Gastroesophageal sphincter (tissue), 3 donors: ENCODE measurements around the gene RIPK1.

Source experiments
- POLR2AphosphoS5 ChIP-seq: sonication (generic); formaldehyde crosslinking; IDR thresholded peaks from one replicate; pipeline ENCODE4 v1.6.1; 2017; ENCODE audit warnings: antibody characterized with exemption
- TF ChIP-seq, protein P1 (sequence below), 4 experiments: fragments of 200-600 bp in 2 of 4; fragments of 450-650 bp in 2 of 4; sonication (generic) in 1 of 4; IDR thresholded peaks; one replicate each; pipeline ENCODE4 v1.5.1; 2017 to 2019; ENCODE audit warnings: antibody characterized with exemption in 4 of 4, mild to moderate bottlenecking in 2 of 4, moderate library complexity in 2 of 4

DNA sequence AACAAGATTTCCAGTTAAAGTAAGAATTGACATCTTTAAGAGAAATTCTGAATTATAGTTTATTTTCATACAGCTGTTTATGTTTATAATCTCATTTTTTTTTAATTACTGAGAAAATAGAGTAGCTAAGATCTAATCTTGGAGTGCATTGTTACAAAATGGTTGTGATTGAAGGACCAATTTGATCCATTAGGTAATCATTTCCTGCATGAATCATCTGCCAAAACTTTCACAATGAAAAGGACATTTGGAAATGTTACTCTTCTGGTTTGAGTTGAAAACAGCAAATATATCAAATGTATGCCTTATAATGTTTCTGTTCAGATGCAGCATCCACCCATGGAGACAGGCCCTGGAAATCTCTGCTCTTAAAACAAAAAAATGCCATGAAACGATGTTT is 70.0 kb downstream of the RIPK1 start:
- TF ChIP-seq, protein P1, sequence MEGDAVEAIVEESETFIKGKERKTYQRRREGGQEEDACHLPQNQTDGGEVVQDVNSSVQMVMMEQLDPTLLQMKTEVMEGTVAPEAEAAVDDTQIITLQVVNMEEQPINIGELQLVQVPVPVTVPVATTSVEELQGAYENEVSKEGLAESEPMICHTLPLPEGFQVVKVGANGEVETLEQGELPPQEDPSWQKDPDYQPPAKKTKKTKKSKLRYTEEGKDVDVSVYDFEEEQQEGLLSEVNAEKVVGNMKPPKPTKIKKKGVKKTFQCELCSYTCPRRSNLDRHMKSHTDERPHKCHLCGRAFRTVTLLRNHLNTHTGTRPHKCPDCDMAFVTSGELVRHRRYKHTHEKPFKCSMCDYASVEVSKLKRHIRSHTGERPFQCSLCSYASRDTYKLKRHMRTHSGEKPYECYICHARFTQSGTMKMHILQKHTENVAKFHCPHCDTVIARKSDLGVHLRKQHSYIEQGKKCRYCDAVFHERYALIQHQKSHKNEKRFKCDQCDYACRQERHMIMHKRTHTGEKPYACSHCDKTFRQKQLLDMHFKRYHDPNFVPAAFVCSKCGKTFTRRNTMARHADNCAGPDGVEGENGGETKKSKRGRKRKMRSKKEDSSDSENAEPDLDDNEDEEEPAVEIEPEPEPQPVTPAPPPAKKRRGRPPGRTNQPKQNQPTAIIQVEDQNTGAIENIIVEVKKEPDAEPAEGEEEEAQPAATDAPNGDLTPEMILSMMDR (IDR thresholded peaks at IDR 0.05): no peak
- no peak for TF ChIP-seq POLR2AphosphoS5
